Esophagus muscularis mucosa (tissue), 4 donors: ENCODE measurements around the gene GNAO1. TPM values are rescaled to one million over a fixed set of nuclear protein-coding genes. Genes with fewer than 3 reads are reported as not detected.
A peak's percentile ranks its signal among the peaks of the same experiment; 100 is the strongest.
"Not testable (repeated sequence)": the region's sequence is repeated elsewhere in the genome, so short reads cannot be mapped to it uniquely, and the experiment has no call there.

Source experiments
- DNase-seq: peaks from one replicate; pipeline ENCODE4 v3.0.0-alpha.2; 2017; ENCODE audit errors: extremely low spot score
- H3K27ac ChIP-seq, 4 donors: fragments of 200-600 bp; sonication (generic); replicated peaks in 1 of 4; 1 replicate in 3 of 4; 2 replicates in 1 of 4; pipeline ENCODE4 v1.5.1; 2016 to 2019; ENCODE audit warnings: mild to moderate bottlenecking in 1 of 4
- H3K27me3 ChIP-seq, 4 donors: fragments of 200-600 bp; sonication (generic); one replicate each; pipeline versions ENCODE4 v1.5.1 to v1.6.0; 2016 to 2019
- H3K36me3 ChIP-seq, 4 donors: fragments of 200-600 bp; sonication (generic); one replicate each; pipeline ENCODE4 v1.5.1; 2016 to 2019
- H3K4me1 ChIP-seq, 4 donors: fragments of 200-600 bp; sonication (generic); one replicate each; pipeline ENCODE4 v1.5.1; 2016 to 2019
- H3K4me3 ChIP-seq, 4 donors: fragments of 200-600 bp; sonication (generic); 1 replicate in 2 of 4; 2 replicates in 2 of 4; pipeline ENCODE4 v1.5.1; 2016 to 2019; ENCODE audit warnings: mild to moderate bottlenecking in 4 of 4, moderate library complexity in 1 of 4
- H3K9me3 ChIP-seq, 4 donors: fragments of 200-600 bp; sonication (generic); 1 replicate in 3 of 4; 2 replicates in 1 of 4; pipeline ENCODE4 v1.5.1; 2016 to 2019
- CTCF ChIP-seq, 3 experiments: fragments of 200-600 bp in 2 of 3; fragments of 450-650 bp in 1 of 3; sonication (generic) in 2 of 3; IDR thresholded peaks; one replicate each; pipeline ENCODE4 v1.5.1; 2017 to 2019; ENCODE audit warnings: antibody characterized with exemption in 3 of 3, mild to moderate bottlenecking in 2 of 3, moderate library complexity in 1 of 3
- EP300 ChIP-seq: sonication (generic); formaldehyde crosslinking; IDR thresholded peaks from one replicate; pipeline ENCODE4 v1.6.1; 2017; ENCODE audit warnings: antibody characterized with exemption
- POLR2A ChIP-seq: fragments of 450-650 bp; IDR thresholded peaks from one replicate; pipeline ENCODE4 v1.6.1; 2017; ENCODE audit warnings: antibody characterized with exemption, moderate library complexity, mild to moderate bottlenecking, low read depth
- POLR2AphosphoS5 ChIP-seq, 2 donors: sonication (generic); formaldehyde crosslinking; IDR thresholded peaks; one replicate each; pipeline ENCODE4 v1.6.1; 2017; ENCODE audit warnings: antibody characterized with exemption in 2 of 2
- WGBS: methylation state at CpG from one replicate; pipeline ENCODE4 v1.1.5; 2018; 5-methylcytosine and 5-hydroxymethylcytosine counted together
- intact Hi-C: fragments of 100-400 bp; cut with DNase I; formaldehyde crosslinking; loops from one replicate; pipeline ENCODE4 v1.15.1; 2023
- total RNA-seq, 4 donors: library from RNA; depleted of rRNA; stranded (reverse); fragments of >200 nt; gene quantifications; one replicate each; pipeline versions ENCODE4 v1.1.0 to v1.2.1, GENCODE V29; 2016

GNAO1 gene
- total RNA-seq, 4 donors from 2014 or later, result 2.1 to 6.8 (median 3.3) TPM

DNA sequence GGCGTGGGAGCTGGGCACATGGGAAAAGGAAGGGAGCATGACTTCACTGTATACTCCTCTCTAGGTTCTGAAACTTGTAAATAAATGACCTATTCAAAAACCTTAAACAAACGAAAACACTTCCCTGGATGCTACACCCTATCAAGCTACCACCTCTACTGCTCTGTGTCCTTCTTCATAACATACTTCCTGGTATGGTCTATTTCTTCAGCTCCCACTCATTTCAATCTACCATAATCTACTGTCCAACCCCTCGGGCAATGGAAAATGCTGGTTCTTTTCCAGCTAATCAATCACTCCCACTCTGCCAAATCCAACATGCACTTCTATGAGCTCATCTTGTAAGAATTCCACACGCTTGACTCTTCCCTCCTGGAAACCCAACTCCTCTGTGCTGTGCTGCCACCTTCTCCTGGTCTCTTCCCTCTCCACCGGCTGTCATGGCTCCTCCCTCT lies 191.6 kb downstream of the GNAO1 start:
- H3K27ac ChIP-seq, result no peak overlapping the region
- no peak for DNase-seq
- no peak overlapping the region for H3K4me3 ChIP-seq
- no peaks in the 10 kb centered on the region for H3K4me1 ChIP-seq
- no peaks in the 10 kb centered on the region for H3K27me3 ChIP-seq
- WGBS, result 65% methylated on average over 5 of the region's 5 CpGs
- H3K9me3 ChIP-seq, result peaks cover 0 to 20% (median 7%) of the 10 kb centered on the region in 4 donors
- intact Hi-C loops, result no loop called here
- H3K36me3 ChIP-seq, result peaks cover 44 to 97% (median 86%) of the 10 kb centered on the region in 4 donors
- TF ChIP-seq POLR2AphosphoS5 (IDR thresholded peaks at IDR 0.05), result no peak

- Histone ChIP-seq H3K4me3 (no peak overlapping the region), H3K4me1 (no peaks in the 10 kb centered on the region), H3K9me3 (peaks cover 0 to 20% (median 7%) of the 10 kb centered on the region in 4 donors), H3K36me3 (peaks cover 49 to 97% (median 87%) of the 10 kb centered on the region in 4 donors), H3K27me3 (no peaks in the 10 kb centered on the region), H3K27ac (no peak overlapping the region)
- WGBS, result 93% methylated on average over 4 of the region's 4 CpGs
- intact Hi-C loops, result no loop called here
- DNase-seq, result peak; percentile 24
- no peak for TF ChIP-seq CTCF (IDR thresholded peaks at IDR 0.05)
- no peak for TF ChIP-seq POLR2AphosphoS5 (IDR thresholded peaks at IDR 0.05)
- no peak for TF ChIP-seq POLR2A
- TF ChIP-seq EP300, result no peak
Measured at GRCh38 chr16:56384074-56384721, 192.9 kb downstream of the GNAO1 start.

GRCh38 chr16:56387396-56387795 lies 196.1 kb downstream of the GNAO1 start:
- Histone ChIP-seq H3K27me3 (no peaks in the 10 kb centered on the region), H3K27ac (no peak overlapping the region), H3K9me3 (no peaks in the 10 kb centered on the region), H3K36me3 (peaks cover 47 to 95% (median 79%) of the 10 kb centered on the region in 4 donors), H3K4me1 (no peaks in the 10 kb centered on the region), H3K4me3 (no peak overlapping the region)
- peak; percentile 53 for DNase-seq
- TF ChIP-seq POLR2A, result no peak
- TF ChIP-seq EP300, result no peak
- TF ChIP-seq POLR2AphosphoS5 (IDR thresholded peaks at IDR 0.05), result no peak
- no peak for TF ChIP-seq CTCF (IDR thresholded peaks at IDR 0.05)
- intact Hi-C loops, result no loop called here
- 70% methylated on average over 3 of the region's 3 CpGs for WGBS

DNA sequence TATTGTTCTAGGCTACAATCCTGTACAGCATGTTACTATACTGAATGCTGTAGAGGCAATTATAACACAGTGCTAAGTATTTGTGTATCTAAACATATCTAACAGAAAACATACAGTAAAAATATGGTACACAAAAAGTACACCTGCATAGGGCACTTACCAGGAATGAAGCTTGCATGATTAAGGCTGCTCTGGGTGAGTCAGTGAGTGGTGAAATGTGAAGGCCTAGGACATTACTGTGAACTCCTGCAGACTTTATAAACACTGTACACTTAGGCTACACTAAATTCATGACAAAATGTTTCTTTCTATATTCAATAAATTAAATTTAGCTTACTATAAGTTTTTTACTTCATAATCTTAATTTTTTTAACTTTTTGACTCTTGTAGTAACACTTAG lies 196.9 kb downstream of the GNAO1 start:
- DNase-seq, result no peak
- Histone ChIP-seq H3K36me3 (peaks cover 47 to 94% (median 75%) of the 10 kb centered on the region in 4 donors), H3K27ac (no peak overlapping the region), H3K4me1 (no peaks in the 10 kb centered on the region), H3K27me3 (no peaks in the 10 kb centered on the region), H3K4me3 (no peak overlapping the region), H3K9me3 (no peaks in the 10 kb centered on the region)
- intact Hi-C loops, result no loop called here
- TF ChIP-seq POLR2A (no peak), CTCF (IDR thresholded peaks at IDR 0.05) (no peak), EP300 (no peak), POLR2AphosphoS5 (IDR thresholded peaks at IDR 0.05) (no peak)

DNA sequence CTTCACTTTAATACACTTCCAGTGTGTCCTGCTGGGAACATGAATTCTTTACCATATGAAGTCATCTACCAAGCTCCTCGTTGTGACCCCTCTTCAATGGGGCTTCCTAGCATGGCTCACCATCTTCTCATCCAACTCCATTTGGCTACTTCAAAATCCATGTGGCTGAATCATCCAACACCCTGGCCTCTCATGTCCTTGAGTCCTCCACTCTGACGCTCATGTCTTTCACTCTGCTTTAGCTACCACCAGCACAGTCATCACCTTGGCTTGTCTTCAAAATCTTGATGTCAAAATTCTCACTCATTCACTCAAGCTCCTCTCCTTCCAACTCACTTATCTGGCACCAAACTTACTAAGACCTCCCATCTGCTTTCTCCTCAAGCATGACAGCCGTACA lies 198.3 kb downstream of the GNAO1 start:
- no peak overlapping the region for H3K4me3 ChIP-seq
- no peak for DNase-seq
- TF ChIP-seq EP300, result no peak
- TF ChIP-seq CTCF (IDR thresholded peaks at IDR 0.05), result no peak
- no peak for TF ChIP-seq POLR2A
- TF ChIP-seq POLR2AphosphoS5 (IDR thresholded peaks at IDR 0.05), result no peak
- intact Hi-C loops, result no loop called here
- H3K36me3 ChIP-seq, result peaks cover 46 to 80% (median 64%) of the 10 kb centered on the region in 4 donors
- 91% methylated on average over 3 of the region's 3 CpGs for WGBS
- H3K4me1 ChIP-seq, result no peaks in the 10 kb centered on the region
- no peaks in the 10 kb centered on the region for H3K9me3 ChIP-seq
- no peaks in the 10 kb centered on the region for H3K27me3 ChIP-seq
- H3K27ac ChIP-seq, result no peak overlapping the region

DNA sequence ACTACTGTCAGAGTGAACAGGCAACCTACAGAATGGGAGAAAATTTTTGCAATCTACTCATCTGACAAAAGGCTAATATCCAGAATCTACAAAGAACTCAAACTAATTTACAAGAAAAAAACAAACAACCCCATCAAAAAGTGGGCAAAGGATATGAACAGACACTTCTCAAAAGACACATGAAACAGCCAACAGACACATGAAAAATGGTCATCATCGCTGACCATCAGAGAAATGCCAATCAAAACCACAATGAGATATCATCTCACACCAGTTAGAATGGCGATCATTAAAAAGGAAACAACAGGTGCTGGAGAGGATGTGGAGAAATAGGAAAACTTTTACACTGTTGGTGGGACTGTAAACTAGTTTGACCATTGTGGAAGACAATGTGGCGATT lies 205.4 kb downstream of the GNAO1 start:
- H3K27me3 ChIP-seq, H3K9me3 ChIP-seq, H3K4me3 ChIP-seq, H3K27ac ChIP-seq, H3K4me1 ChIP-seq, intact Hi-C loops, DNase-seq: not testable (repeated sequence)
- WGBS, result 73% methylated on average over 3 of the region's 3 CpGs
- peaks cover 12 to 49% (median 37%) of the 10 kb centered on the region in 4 donors for H3K36me3 ChIP-seq
